Measurements from ENCODE around the gene ST6GALNAC5.

Gene ST6GALNAC5

GRCh38 chr1:76998582-76999223 is 131.4 kb downstream of the ST6GALNAC5 start:
- in situ Hi-C loops (cut with MboI; ENCODE audit: low sequenced_read_pairs) = no loop called here

- in situ Hi-C loops (cut with MboI; ENCODE audit: low sequenced_read_pairs) = no loop called here
These were observed 140.4 kb downstream of the ST6GALNAC5 start for GRCh38 chr1:77007675-77008074.

GRCh38 chr1:77010937-77011336 is 143.7 kb downstream of the ST6GALNAC5 start:
- in situ Hi-C loops (cut with MboI; ENCODE audit: low sequenced_read_pairs) = no loop called here

- in situ Hi-C loops (cut with MboI; ENCODE audit: low sequenced_read_pairs) = no loop called here
These were observed 144.8 kb downstream of the ST6GALNAC5 start for GRCh38 chr1:77012066-77012465.

GRCh38 chr1:77014073-77014788 is 147.0 kb downstream of the ST6GALNAC5 start:
- in situ Hi-C loops (cut with MboI; ENCODE audit: low sequenced_read_pairs) = no loop called here

GRCh38 chr1:77015748-77016341 is 148.6 kb downstream of the ST6GALNAC5 start:
- in situ Hi-C loops (cut with MboI; ENCODE audit: low sequenced_read_pairs) = no loop called here

GRCh38 chr1:77016386-77016985 is 149.2 kb downstream of the ST6GALNAC5 start:
- in situ Hi-C loops (cut with MboI; ENCODE audit: low sequenced_read_pairs) = no loop called here

GRCh38 chr1:77018311-77018710 is 151.0 kb downstream of the ST6GALNAC5 start:
- in situ Hi-C loops (cut with MboI; ENCODE audit: low sequenced_read_pairs) = no loop called here

GRCh38 chr1:77018761-77019160 is 151.5 kb downstream of the ST6GALNAC5 start:
- in situ Hi-C loops (cut with MboI; ENCODE audit: low sequenced_read_pairs) = no loop called here

GRCh38 chr1:77021732-77022131 is 154.5 kb downstream of the ST6GALNAC5 start:
- in situ Hi-C loops (cut with MboI; ENCODE audit: low sequenced_read_pairs) = no loop called here

- in situ Hi-C loops (cut with MboI; ENCODE audit: low sequenced_read_pairs) = no loop called here
These were observed 157.2 kb downstream of the ST6GALNAC5 start for GRCh38 chr1:77024500-77024899.

- in situ Hi-C loops (cut with MboI; ENCODE audit: low sequenced_read_pairs) = no loop called here
These were observed 158.3 kb downstream of the ST6GALNAC5 start for GRCh38 chr1:77025599-77025998.

GRCh38 chr1:77026135-77026534 is 158.9 kb downstream of the ST6GALNAC5 start:
- in situ Hi-C loops (cut with MboI; ENCODE audit: low sequenced_read_pairs) = no loop called here

GRCh38 chr1:77026640-77027039 is 159.4 kb downstream of the ST6GALNAC5 start:
- in situ Hi-C loops (cut with MboI; ENCODE audit: low sequenced_read_pairs) = no loop called here

- in situ Hi-C loops (cut with MboI; ENCODE audit: low sequenced_read_pairs) = no loop called here
These were observed 160.6 kb downstream of the ST6GALNAC5 start for GRCh38 chr1:77027847-77028246.

- in situ Hi-C loops (cut with MboI; ENCODE audit: low sequenced_read_pairs) = no loop called here
These were observed 163.3 kb downstream of the ST6GALNAC5 start for GRCh38 chr1:77030401-77031105.

- in situ Hi-C loops (cut with MboI; ENCODE audit: low sequenced_read_pairs) = no loop called here
These were observed 163.9 kb downstream of the ST6GALNAC5 start for GRCh38 chr1:77031106-77031662.

GRCh38 chr1:77036560-77036959 is 169.3 kb downstream of the ST6GALNAC5 start:
- in situ Hi-C loops (cut with MboI; ENCODE audit: low sequenced_read_pairs) = no loop called here

- in situ Hi-C loops (cut with MboI; ENCODE audit: low sequenced_read_pairs) = no loop called here
These were observed 169.8 kb downstream of the ST6GALNAC5 start for GRCh38 chr1:77037038-77037437.

GRCh38 chr1:77038000-77038399 is 170.7 kb downstream of the ST6GALNAC5 start:
- in situ Hi-C loops (cut with MboI; ENCODE audit: low sequenced_read_pairs) = no loop called here

- in situ Hi-C loops (cut with MboI; ENCODE audit: low sequenced_read_pairs) = no loop called here
These were observed 171.8 kb downstream of the ST6GALNAC5 start for GRCh38 chr1:77039111-77039510.

Data from HL-60/S4 treated with phorbol 12-myristate 13-acetate at 8.2 ng/mL for 4 days and 3 days (cell line).